Measurements from ENCODE around the gene COL23A1.

GRCh38 chr5:178576591-178577351 is 13.4 kb downstream of the COL23A1 start:
- TF ChIP-seq, protein P1, sequence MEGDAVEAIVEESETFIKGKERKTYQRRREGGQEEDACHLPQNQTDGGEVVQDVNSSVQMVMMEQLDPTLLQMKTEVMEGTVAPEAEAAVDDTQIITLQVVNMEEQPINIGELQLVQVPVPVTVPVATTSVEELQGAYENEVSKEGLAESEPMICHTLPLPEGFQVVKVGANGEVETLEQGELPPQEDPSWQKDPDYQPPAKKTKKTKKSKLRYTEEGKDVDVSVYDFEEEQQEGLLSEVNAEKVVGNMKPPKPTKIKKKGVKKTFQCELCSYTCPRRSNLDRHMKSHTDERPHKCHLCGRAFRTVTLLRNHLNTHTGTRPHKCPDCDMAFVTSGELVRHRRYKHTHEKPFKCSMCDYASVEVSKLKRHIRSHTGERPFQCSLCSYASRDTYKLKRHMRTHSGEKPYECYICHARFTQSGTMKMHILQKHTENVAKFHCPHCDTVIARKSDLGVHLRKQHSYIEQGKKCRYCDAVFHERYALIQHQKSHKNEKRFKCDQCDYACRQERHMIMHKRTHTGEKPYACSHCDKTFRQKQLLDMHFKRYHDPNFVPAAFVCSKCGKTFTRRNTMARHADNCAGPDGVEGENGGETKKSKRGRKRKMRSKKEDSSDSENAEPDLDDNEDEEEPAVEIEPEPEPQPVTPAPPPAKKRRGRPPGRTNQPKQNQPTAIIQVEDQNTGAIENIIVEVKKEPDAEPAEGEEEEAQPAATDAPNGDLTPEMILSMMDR (IDR thresholded peaks at IDR 0.05): no peak
- TF ChIP-seq POLR2A (IDR thresholded peaks at IDR 0.05) (no peak), EP300 (IDR thresholded peaks at IDR 0.05) (no peak)

All from gastroesophageal sphincter (tissue), 3 donors.